GM23338 (cell line): Measurements from ENCODE around the gene ADGB. TPM values are rescaled to one million over a fixed set of nuclear protein-coding genes. Genes with fewer than 3 reads are reported as not detected.
A peak's percentile ranks its signal among the peaks of the same experiment; 100 is the strongest.

Experiments used
- ATAC-seq: fragments of 200-7000 bp; cut with Tn5 transposase; 3 replicates; pipeline ENCODE4 v1.9.1; 2020
- DNase-seq: peaks from one replicate; pipeline ENCODE4 v3.0.0-alpha.2; 2015; ENCODE audit warnings: low spot score
- H2AFZ ChIP-seq: fragments of 200-600 bp; sonication (generic); 2 replicates; pipeline ENCODE4 v1.8.0; 2016; ENCODE audit warnings: antibody characterized with exemption, mild to moderate bottlenecking, moderate library complexity
- H3F3A ChIP-seq: fragments of 200-600 bp; sonication (generic); replicated peaks from 2 replicates; pipeline ENCODE4 v1.8.0; 2017; ENCODE audit warnings: antibody characterized with exemption, mixed run types, low read depth
- H3K27ac ChIP-seq: fragments of 200-600 bp; sonication (generic); 2 replicates; pipeline ENCODE4 v1.6.1; 2016; ENCODE audit warnings: low read depth
- H3K27me3 ChIP-seq: fragments of 200-600 bp; sonication (generic); 2 replicates; pipeline ENCODE4 v1.8.0; 2016; ENCODE audit warnings: mild to moderate bottlenecking, mixed run types, moderate library complexity; ENCODE audit not compliant: insufficient read depth
- H3K36me3 ChIP-seq: fragments of 200-600 bp; sonication (generic); 2 replicates; pipeline ENCODE4 v1.8.0; 2016; ENCODE audit warnings: mild to moderate bottlenecking; ENCODE audit not compliant: insufficient read depth
- H3K4me1 ChIP-seq: fragments of 200-600 bp; sonication (generic); 2 replicates; pipeline ENCODE4 v1.8.0; 2016; ENCODE audit warnings: mild to moderate bottlenecking, moderate library complexity; ENCODE audit not compliant: insufficient read depth
- H3K4me2 ChIP-seq: fragments of 200-600 bp; sonication (generic); 2 replicates; pipeline ENCODE4 v1.7.1; 2017; ENCODE audit warnings: mixed run types
- H3K4me3 ChIP-seq: fragments of 200-600 bp; sonication (generic); 2 replicates; pipeline ENCODE4 v1.6.1; 2016; ENCODE audit warnings: mixed run types
- H3K79me2 ChIP-seq: fragments of 200-600 bp; sonication (generic); replicated peaks from 2 replicates; pipeline ENCODE4 v1.8.0; 2017; ENCODE audit warnings: mild to moderate bottlenecking; ENCODE audit not compliant: insufficient read depth
- H3K9me2 ChIP-seq: fragments of 200-600 bp; sonication (generic); 2 replicates; pipeline ENCODE4 v1.8.0; 2017; ENCODE audit not compliant: insufficient read depth
- H4K20me1 ChIP-seq: fragments of 200-600 bp; sonication (generic); replicated peaks from 2 replicates; pipeline ENCODE4 v1.8.0; 2017; ENCODE audit warnings: mild to moderate bottlenecking; ENCODE audit not compliant: insufficient read depth
- H3K27ac Mint-ChIP-seq: 2 replicates; pipeline ENCODE4 v1.8.0; 2020; ENCODE audit warnings: inconsistent platforms, mild to moderate bottlenecking, moderate library complexity, mixed read lengths
- H3K27me3 Mint-ChIP-seq: 3 replicates; pipeline ENCODE4 v1.8.0; 2022; ENCODE audit warnings: low read depth, mild to moderate bottlenecking, moderate library complexity, mixed read lengths, inconsistent platforms; ENCODE audit not compliant: insufficient read depth, poor library complexity
- H3K36me3 Mint-ChIP-seq: 3 replicates; pipeline ENCODE4 v1.8.0; 2021; ENCODE audit warnings: low read depth, mild to moderate bottlenecking, inconsistent platforms, moderate library complexity, mixed read lengths
- H3K4me1 Mint-ChIP-seq: 3 replicates; pipeline ENCODE4 v1.8.0; 2020; ENCODE audit warnings: mild to moderate bottlenecking, inconsistent platforms, mixed read lengths
- H3K4me3 Mint-ChIP-seq: 3 replicates; pipeline ENCODE4 v1.8.0; 2021; ENCODE audit warnings: moderate library complexity, mild to moderate bottlenecking, inconsistent platforms, mixed read lengths
- H3K9me3 Mint-ChIP-seq: 3 replicates; pipeline ENCODE4 v1.8.0; 2020; ENCODE audit warnings: moderate library complexity, mild to moderate bottlenecking, inconsistent platforms, mixed read lengths
- CREB1 ChIP-seq: fragments of 250-450 bp; sonication (Bioruptor Pico); IDR thresholded peaks from 2 replicates; pipeline ENCODE4 v1.5.0; 2020; ENCODE audit warnings: low read depth, mild to moderate bottlenecking, moderate library complexity
- EZH2 ChIP-seq: fragments of 200-600 bp; sonication (generic); IDR thresholded peaks from one replicate; pipeline ENCODE4 v1.8.0; 2017; ENCODE audit warnings: antibody characterized with exemption, mild to moderate bottlenecking, low read depth; ENCODE audit not compliant: unreplicated experiment
- JUNB ChIP-seq: IDR thresholded peaks from one replicate; pipeline ENCODE4 v1.6.1; 2016; ENCODE audit warnings: antibody characterized with exemption; ENCODE audit not compliant: unreplicated experiment
- NANOG ChIP-seq: IDR thresholded peaks from 2 replicates; pipeline ENCODE4 v1.6.1; 2016; ENCODE audit warnings: antibody characterized with exemption, borderline replicate concordance
- REST ChIP-seq: IDR thresholded peaks from one replicate; pipeline ENCODE4 v1.6.1; 2018; ENCODE audit warnings: antibody characterized with exemption; ENCODE audit not compliant: unreplicated experiment
- STAT1 ChIP-seq: IDR thresholded peaks from one replicate; pipeline ENCODE4 v1.6.1; 2016; ENCODE audit warnings: antibody characterized with exemption; ENCODE audit not compliant: unreplicated experiment
- ZNF114 ChIP-seq: fragments of 250-450 bp; sonication (Bioruptor Pico); IDR thresholded peaks from 2 replicates; pipeline ENCODE4 v1.5.0; 2020; ENCODE audit warnings: mild to moderate bottlenecking, moderate library complexity
- ZNF331 ChIP-seq: fragments of 250-450 bp; sonication (Bioruptor Pico); IDR thresholded peaks from 2 replicates; pipeline ENCODE4 v1.5.0; 2020; ENCODE audit warnings: low read depth, mild to moderate bottlenecking, moderate library complexity
- polyA plus RNA-seq: library from polyadenylated mRNA; unstranded; fragments of >200 nt; fragmentation: Nextera tagmentation; extraction: Ambion mirVana; gene quantifications from 2 replicates; pipeline ENCODE4 v1.2.1, GENCODE V29; 2016
- total RNA-seq: library from RNA; depleted of rRNA; stranded (reverse); fragments of >200 nt; shearing (Covaris generic); gene quantifications from 2 replicates; pipeline ENCODE4 v1.2.3, GENCODE V29; 2014
- TF ChIP-seq, protein P1 (sequence below): fragments of 250-450 bp; sonication (Bioruptor Pico); IDR thresholded peaks from 2 replicates; pipeline ENCODE4 v1.5.0; 2020; ENCODE audit warnings: mild to moderate bottlenecking, moderate library complexity

ADGB gene
- total and polyA plus RNA-seq, 2 experiments from 2014 or later = not detected

GRCh38 chr6:146819596-146820320 is 221.0 kb downstream of the ADGB start (continued):
- no peak for TF ChIP-seq REST

- H4K20me1 ChIP-seq = no peaks in the 10 kb centered on the region
- no peaks in the 10 kb centered on the region for H3K36me3 ChIP-seq
- no peak overlapping the region for H3K4me2 ChIP-seq
- peaks cover 13% of the 10 kb centered on the region; the same call in 2 of the 3 replicates for H3K9me3 Mint-ChIP-seq
- H3K4me3 ChIP-seq = no peak overlapping the region
- H3K4me1 ChIP-seq = peaks cover 35% of the 10 kb centered on the region
- no peak overlapping the region for H2AFZ ChIP-seq
- H3K4me3 Mint-ChIP-seq = no peak overlapping the region
- no peak for ATAC-seq
- no peaks in the 10 kb centered on the region for H3K79me2 ChIP-seq
- 0 out of 2 replicates have a peak overlapping the region, but pooled peaks have one; percentile 10 for H3K27ac ChIP-seq
- peaks cover 2% of the 10 kb centered on the region for H3K27me3 Mint-ChIP-seq
- 0 out of 2 replicates have a peak overlapping the region, but pooled peaks have one; percentile 51 for H3K27ac Mint-ChIP-seq
- no peaks in the 10 kb centered on the region for H3F3A ChIP-seq
- peaks cover 35% of the 10 kb centered on the region for H3K4me1 Mint-ChIP-seq
- no peaks in the 10 kb centered on the region for H3K27me3 ChIP-seq
- no peak for DNase-seq
- H3K36me3 Mint-ChIP-seq = peaks cover 11% of the 10 kb centered on the region; the same call in 2 of the 3 replicates
- H3K9me2 ChIP-seq = peaks cover 6% of the 10 kb centered on the region; the same call in 1 of the 2 replicates
- no peak for TF ChIP-seq NANOG
- no peak for TF ChIP-seq ZNF331 (CRISPR knock-in tag)
- TF ChIP-seq STAT1 = no peak
- no peak for TF ChIP-seq REST
- no peak for TF ChIP-seq CREB1 (CRISPR knock-in tag)
- TF ChIP-seq JUNB = no peak
- TF ChIP-seq, protein P1, sequence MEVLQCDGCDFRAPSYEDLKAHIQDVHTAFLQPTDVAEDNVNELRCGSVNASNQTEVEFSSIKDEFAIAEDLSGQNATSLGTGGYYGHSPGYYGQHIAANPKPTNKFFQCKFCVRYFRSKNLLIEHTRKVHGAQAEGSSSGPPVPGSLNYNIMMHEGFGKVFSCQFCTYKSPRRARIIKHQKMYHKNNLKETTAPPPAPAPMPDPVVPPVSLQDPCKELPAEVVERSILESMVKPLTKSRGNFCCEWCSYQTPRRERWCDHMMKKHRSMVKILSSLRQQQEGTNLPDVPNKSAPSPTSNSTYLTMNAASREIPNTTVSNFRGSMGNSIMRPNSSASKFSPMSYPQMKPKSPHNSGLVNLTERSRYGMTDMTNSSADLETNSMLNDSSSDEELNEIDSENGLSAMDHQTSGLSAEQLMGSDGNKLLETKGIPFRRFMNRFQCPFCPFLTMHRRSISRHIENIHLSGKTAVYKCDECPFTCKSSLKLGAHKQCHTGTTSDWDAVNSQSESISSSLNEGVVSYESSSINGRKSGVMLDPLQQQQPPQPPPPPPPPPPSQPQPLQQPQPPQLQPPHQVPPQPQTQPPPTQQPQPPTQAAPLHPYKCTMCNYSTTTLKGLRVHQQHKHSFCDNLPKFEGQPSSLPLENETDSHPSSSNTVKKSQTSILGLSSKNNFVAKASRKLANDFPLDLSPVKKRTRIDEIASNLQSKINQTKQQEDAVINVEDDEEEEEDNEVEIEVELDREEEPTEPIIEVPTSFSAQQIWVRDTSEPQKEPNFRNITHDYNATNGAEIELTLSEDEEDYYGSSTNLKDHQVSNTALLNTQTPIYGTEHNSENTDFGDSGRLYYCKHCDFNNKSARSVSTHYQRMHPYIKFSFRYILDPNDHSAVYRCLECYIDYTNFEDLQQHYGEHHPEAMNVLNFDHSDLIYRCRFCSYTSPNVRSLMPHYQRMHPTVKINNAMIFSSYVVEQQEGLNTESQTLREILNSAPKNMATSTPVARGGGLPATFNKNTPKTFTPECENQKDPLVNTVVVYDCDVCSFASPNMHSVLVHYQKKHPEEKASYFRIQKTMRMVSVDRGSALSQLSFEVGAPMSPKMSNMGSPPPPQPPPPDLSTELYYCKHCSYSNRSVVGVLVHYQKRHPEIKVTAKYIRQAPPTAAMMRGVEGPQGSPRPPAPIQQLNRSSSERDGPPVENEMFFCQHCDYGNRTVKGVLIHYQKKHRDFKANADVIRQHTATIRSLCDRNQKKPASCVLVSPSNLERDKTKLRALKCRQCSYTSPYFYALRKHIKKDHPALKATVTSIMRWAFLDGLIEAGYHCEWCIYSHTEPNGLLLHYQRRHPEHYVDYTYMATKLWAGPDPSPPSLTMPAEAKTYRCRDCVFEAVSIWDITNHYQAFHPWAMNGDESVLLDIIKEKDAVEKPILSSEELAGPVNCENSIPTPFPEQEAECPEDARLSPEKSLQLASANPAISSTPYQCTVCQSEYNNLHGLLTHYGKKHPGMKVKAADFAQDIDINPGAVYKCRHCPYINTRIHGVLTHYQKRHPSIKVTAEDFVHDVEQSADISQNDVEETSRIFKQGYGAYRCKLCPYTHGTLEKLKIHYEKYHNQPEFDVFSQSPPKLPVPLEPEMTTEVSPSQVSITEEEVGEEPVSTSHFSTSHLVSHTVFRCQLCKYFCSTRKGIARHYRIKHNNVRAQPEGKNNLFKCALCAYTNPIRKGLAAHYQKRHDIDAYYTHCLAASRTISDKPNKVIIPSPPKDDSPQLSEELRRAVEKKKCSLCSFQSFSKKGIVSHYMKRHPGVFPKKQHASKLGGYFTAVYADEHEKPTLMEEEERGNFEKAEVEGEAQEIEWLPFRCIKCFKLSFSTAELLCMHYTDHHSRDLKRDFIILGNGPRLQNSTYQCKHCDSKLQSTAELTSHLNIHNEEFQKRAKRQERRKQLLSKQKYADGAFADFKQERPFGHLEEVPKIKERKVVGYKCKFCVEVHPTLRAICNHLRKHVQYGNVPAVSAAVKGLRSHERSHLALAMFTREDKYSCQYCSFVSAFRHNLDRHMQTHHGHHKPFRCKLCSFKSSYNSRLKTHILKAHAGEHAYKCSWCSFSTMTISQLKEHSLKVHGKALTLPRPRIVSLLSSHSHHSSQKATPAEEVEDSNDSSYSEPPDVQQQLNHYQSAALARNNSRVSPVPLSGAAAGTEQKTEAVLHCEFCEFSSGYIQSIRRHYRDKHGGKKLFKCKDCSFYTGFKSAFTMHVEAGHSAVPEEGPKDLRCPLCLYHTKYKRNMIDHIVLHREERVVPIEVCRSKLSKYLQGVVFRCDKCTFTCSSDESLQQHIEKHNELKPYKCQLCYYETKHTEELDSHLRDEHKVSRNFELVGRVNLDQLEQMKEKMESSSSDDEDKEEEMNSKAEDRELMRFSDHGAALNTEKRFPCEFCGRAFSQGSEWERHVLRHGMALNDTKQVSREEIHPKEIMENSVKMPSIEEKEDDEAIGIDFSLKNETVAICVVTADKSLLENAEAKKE (CRISPR knock-in tag) = no peak
- TF ChIP-seq ZNF114 (CRISPR knock-in tag) = no peak
- TF ChIP-seq EZH2 = no peak
Measured at GRCh38 chr6:146827216-146827928, 228.6 kb downstream of the ADGB start.
